ENCODE results near the gene SMIM45.

Gene SMIM45

DNA sequence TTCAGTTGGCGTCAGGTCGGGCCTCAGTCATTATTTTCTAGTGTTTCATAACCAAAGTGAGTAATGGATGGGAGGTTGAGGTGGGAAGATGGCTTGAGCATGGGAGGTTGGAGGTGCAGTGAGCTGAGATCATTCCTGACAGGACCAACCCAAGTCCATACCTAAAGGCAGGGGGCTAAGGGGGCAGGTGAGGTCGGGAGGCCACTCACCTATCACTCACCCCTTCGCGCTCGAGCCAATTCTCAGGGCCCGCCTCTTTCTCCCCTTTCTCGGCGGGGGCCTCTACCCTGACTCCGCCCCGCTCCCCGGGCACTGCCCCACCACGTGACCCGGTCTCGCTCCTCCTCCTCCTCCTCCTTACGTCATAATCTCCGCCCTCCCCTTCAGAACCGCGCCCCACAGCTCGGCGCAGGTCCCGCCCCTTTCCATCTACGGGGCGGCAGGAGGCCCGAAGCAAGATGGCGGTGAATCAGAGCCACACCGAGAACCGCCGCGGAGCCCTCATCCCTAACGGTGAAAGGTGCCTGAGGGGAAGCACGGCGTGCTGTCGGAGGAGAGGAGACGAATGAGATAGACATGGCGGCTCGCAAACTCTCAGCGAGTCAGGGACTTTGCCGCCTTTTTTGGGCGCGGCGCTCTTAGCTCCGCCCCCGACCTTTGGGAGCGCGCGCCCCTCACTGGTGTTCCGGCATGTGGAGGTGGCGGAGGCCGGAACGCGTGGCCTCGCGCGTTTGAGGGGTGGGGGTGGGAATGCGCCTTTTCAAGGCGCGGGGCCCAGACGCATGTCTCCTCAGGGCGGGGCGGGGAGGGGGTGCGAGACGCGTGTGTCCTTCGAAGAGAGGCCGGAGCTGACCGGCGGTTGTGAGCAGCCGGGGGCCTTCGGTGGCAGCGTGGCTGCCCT, 46.7 kb downstream of the SMIM45 start, which contains the start of gene WBP2NL:
TSS of gene WBP2NL (plus strand) at position 428 of the 901 bp plus-strand sequence. CDS start at position 459, 31 bp downstream.
- peaks cover 15% of the 10 kb centered on the region for H3K4me1 ChIP-seq (ENCODE audit: low read length)
- no peaks in the 10 kb centered on the region for H3K36me3 ChIP-seq (replicated peaks; ENCODE audit: insufficient read depth, low read length)
- no peaks in the 10 kb centered on the region for H3K27me3 ChIP-seq (replicated peaks; ENCODE audit: insufficient read depth, low read length)
- H3K9ac ChIP-seq (ENCODE audit: low read length): peak within 1 kb of the TSS; percentile 72
- H4K20me1 ChIP-seq (ENCODE audit: insufficient read depth, low read length): no peaks in the 10 kb centered on the region
- peak within 1 kb of the TSS; percentile 98 for H2AFZ ChIP-seq (ENCODE audit: low read length)
- DNase-seq: peak; percentile 91
- peak within 1 kb of the TSS; percentile 82 for H3K4me3 ChIP-seq (ENCODE audit: low read length)
- peaks cover 10% of the 10 kb centered on the region for H3K79me2 ChIP-seq (ENCODE audit: low read length)
- H3K9me3 ChIP-seq (replicated peaks; ENCODE audit: insufficient read depth, low read length): no peaks in the 10 kb centered on the region
- H3F3A ChIP-seq (ENCODE audit: insufficient read depth, low read length): no peaks in the 10 kb centered on the region
- H3K9me2 ChIP-seq (replicated peaks; ENCODE audit: insufficient read depth, low read length): no peaks in the 10 kb centered on the region
- TF ChIP-seq EZH2phosphoT487 (IDR thresholded peaks at IDR 0.05; ENCODE audit: low read length) (no peak), EZH2 (optimal IDR thresholded peaks at IDR 0.05; ENCODE audit: low read depth, low read length) (no peak)
- TF ChIP-seq, protein P1, sequence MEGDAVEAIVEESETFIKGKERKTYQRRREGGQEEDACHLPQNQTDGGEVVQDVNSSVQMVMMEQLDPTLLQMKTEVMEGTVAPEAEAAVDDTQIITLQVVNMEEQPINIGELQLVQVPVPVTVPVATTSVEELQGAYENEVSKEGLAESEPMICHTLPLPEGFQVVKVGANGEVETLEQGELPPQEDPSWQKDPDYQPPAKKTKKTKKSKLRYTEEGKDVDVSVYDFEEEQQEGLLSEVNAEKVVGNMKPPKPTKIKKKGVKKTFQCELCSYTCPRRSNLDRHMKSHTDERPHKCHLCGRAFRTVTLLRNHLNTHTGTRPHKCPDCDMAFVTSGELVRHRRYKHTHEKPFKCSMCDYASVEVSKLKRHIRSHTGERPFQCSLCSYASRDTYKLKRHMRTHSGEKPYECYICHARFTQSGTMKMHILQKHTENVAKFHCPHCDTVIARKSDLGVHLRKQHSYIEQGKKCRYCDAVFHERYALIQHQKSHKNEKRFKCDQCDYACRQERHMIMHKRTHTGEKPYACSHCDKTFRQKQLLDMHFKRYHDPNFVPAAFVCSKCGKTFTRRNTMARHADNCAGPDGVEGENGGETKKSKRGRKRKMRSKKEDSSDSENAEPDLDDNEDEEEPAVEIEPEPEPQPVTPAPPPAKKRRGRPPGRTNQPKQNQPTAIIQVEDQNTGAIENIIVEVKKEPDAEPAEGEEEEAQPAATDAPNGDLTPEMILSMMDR (IDR thresholded peaks at IDR 0.05; ENCODE audit: low read length): no peak
- H3K4me2 ChIP-seq (ENCODE audit: low read depth, low read length): peak within 1 kb of the TSS; percentile 58
- H3K27ac ChIP-seq (ENCODE audit: low read length): peak within 1 kb of the TSS; percentile 48; the same call in 1 of the 2 replicates

DNA sequence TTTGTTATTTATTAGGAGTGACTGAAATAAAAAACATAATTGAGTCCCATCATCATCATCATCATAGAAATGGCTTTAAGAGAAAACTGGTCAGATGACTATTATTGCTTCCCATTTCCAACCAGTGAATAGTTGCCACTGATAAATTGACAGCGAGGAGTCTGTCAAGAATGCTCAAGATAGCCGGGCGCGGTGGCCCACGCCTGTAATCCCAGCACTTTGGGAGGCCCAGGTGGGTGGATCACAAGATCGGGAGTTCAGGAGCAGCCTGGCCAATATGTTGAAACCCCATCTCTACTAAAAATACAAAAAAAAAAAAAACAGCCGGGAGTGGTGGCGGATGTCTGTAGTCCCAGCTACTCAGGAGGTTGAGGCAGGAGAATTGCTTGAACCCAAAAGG, 48.5 kb downstream of the SMIM45 start:
- H3K4me3 ChIP-seq (ENCODE audit: low read length): no peak overlapping the region
- H3K4me1 ChIP-seq (ENCODE audit: low read length): peaks cover 15% of the 10 kb centered on the region
- H4K20me1 ChIP-seq (ENCODE audit: insufficient read depth, low read length): no peaks in the 10 kb centered on the region
- DNase-seq: no peak
- H3K27ac ChIP-seq (ENCODE audit: low read length): no peak overlapping the region
- H3K9me3 ChIP-seq (replicated peaks; ENCODE audit: insufficient read depth, low read length): no peaks in the 10 kb centered on the region
- H3K4me2 ChIP-seq (ENCODE audit: low read depth, low read length): no peak overlapping the region
- H2AFZ ChIP-seq (ENCODE audit: low read length): no peak overlapping the region
- H3F3A ChIP-seq (ENCODE audit: insufficient read depth, low read length): no peaks in the 10 kb centered on the region
- H3K36me3 ChIP-seq (replicated peaks; ENCODE audit: insufficient read depth, low read length): no peaks in the 10 kb centered on the region
- no peak overlapping the region for H3K9ac ChIP-seq (ENCODE audit: low read length)
- H3K27me3 ChIP-seq (replicated peaks; ENCODE audit: insufficient read depth, low read length): no peaks in the 10 kb centered on the region
- TF ChIP-seq, protein P1 (IDR thresholded peaks at IDR 0.05; ENCODE audit: low read length): no peak
- no peak for TF ChIP-seq EZH2 (optimal IDR thresholded peaks at IDR 0.05; ENCODE audit: low read depth, low read length)
- no peak for TF ChIP-seq EZH2phosphoT487 (IDR thresholded peaks at IDR 0.05; ENCODE audit: low read length)
- no peaks in the 10 kb centered on the region for H3K9me2 ChIP-seq (replicated peaks; ENCODE audit: insufficient read depth, low read length)
- peaks cover 10% of the 10 kb centered on the region for H3K79me2 ChIP-seq (ENCODE audit: low read length)

- H4K20me1 ChIP-seq (ENCODE audit: insufficient read depth, low read length): no peaks in the 10 kb centered on the region
- no peaks in the 10 kb centered on the region for H3K9me2 ChIP-seq (replicated peaks; ENCODE audit: insufficient read depth, low read length)
- H3K4me1 ChIP-seq (ENCODE audit: low read length): peaks cover 15% of the 10 kb centered on the region
- H3K79me2 ChIP-seq (ENCODE audit: low read length): peaks cover 10% of the 10 kb centered on the region
- no peaks in the 10 kb centered on the region for H3K36me3 ChIP-seq (replicated peaks; ENCODE audit: insufficient read depth, low read length)
- no peak overlapping the region for H3K9ac ChIP-seq (ENCODE audit: low read length)
- no peaks in the 10 kb centered on the region for H3K27me3 ChIP-seq (replicated peaks; ENCODE audit: insufficient read depth, low read length)
- H3K27ac ChIP-seq (ENCODE audit: low read length): no peak overlapping the region
- H3K9me3 ChIP-seq (replicated peaks; ENCODE audit: insufficient read depth, low read length): no peaks in the 10 kb centered on the region
- no peak overlapping the region for H2AFZ ChIP-seq (ENCODE audit: low read length)
- TF ChIP-seq, protein P1 (IDR thresholded peaks at IDR 0.05; ENCODE audit: low read length): no peak
- TF ChIP-seq EZH2 (optimal IDR thresholded peaks at IDR 0.05; ENCODE audit: low read depth, low read length): no peak
- TF ChIP-seq EZH2phosphoT487 (IDR thresholded peaks at IDR 0.05; ENCODE audit: low read length): no peak
- H3K4me2 ChIP-seq (ENCODE audit: low read depth, low read length): no peak overlapping the region
- H3K4me3 ChIP-seq (ENCODE audit: low read length): no peak overlapping the region
- no peak for DNase-seq
- H3F3A ChIP-seq (ENCODE audit: insufficient read depth, low read length): no peaks in the 10 kb centered on the region
Measured at GRCh38 chr22:42001121-42001520, 49.2 kb downstream of the SMIM45 start.
